Testis (tissue), 3 donors: ENCODE measurements around the gene TRAPPC12. TPM values are rescaled to one million over a fixed set of nuclear protein-coding genes. Genes with fewer than 3 reads are reported as not detected.

ENCODE experiments used
- DNase-seq: peaks from one replicate; pipeline ENCODE4 v3.0.0-alpha.2; 2019
- H3K27ac ChIP-seq, 2 donors: fragments of 200-600 bp; sonication (generic); one replicate each; pipeline ENCODE4 v1.5.1; 2019
- H3K27me3 ChIP-seq: fragments of 200-600 bp; sonication (generic); one replicate; pipeline ENCODE4 v1.5.1; 2019
- H3K36me3 ChIP-seq: fragments of 200-600 bp; sonication (generic); one replicate; pipeline ENCODE4 v1.5.1; 2017; ENCODE audit warnings: low read depth; ENCODE audit errors: missing control alignments
- H3K4me1 ChIP-seq: fragments of 200-600 bp; sonication (generic); one replicate; pipeline ENCODE4 v1.5.1; 2019
- H3K4me3 ChIP-seq, 2 donors: fragments of 200-600 bp; sonication (generic); one replicate each; pipeline ENCODE4 v1.5.1; 2017 to 2019
- H3K9me3 ChIP-seq: fragments of 200-600 bp; sonication (generic); one replicate; pipeline ENCODE4 v1.5.1; 2017
- POLR2A ChIP-seq: fragments of 450-650 bp; IDR thresholded peaks from one replicate; pipeline ENCODE4 v1.6.1; 2017; ENCODE audit warnings: antibody characterized with exemption, mild to moderate bottlenecking, moderate library complexity
- WGBS, 2 donors: methylation state at CpG; one replicate each; pipeline ENCODE4 v1.1.5; 2018; 5-methylcytosine and 5-hydroxymethylcytosine counted together
- intact Hi-C: fragments of 100-400 bp; cut with DNase I; formaldehyde crosslinking; loops from one replicate; pipeline ENCODE4 v1.15.1; 2023; ENCODE audit warnings: low total_unique reads
- polyA plus RNA-seq: library from polyadenylated mRNA; stranded (reverse); fragments of 350-450 nt; fragmentation: Illumina TruSeq; extraction: RNeasy Lipid Tissue Mini Kit (QIAGEN cat#74804); gene quantifications from one replicate; pipeline ENCODE4 v1.2.3, GENCODE V29; 2014; ENCODE audit warnings: low read depth, low replicate concordance; ENCODE audit not compliant: insufficient read depth
- total RNA-seq, 2 donors: library from RNA; depleted of rRNA; stranded (reverse); fragments of >200 nt; gene quantifications; one replicate each; pipeline ENCODE4 v1.2.3, GENCODE V29; 2016
- TF ChIP-seq, protein P1 (sequence below), 3 experiments: fragments of 450-650 bp in 2 of 3; fragments of 200-600 bp in 1 of 3; sonication (generic) in 1 of 3; IDR thresholded peaks; one replicate each; pipeline ENCODE4 v1.5.1; 2016 to 2019; ENCODE audit warnings: antibody characterized with exemption in 3 of 3, mild to moderate bottlenecking in 2 of 3, moderate library complexity in 1 of 3

The TRAPPC12 gene
- total and polyA plus RNA-seq, 3 donors from 2014 or later: 172 to 406 (median 236) TPM

DNA sequence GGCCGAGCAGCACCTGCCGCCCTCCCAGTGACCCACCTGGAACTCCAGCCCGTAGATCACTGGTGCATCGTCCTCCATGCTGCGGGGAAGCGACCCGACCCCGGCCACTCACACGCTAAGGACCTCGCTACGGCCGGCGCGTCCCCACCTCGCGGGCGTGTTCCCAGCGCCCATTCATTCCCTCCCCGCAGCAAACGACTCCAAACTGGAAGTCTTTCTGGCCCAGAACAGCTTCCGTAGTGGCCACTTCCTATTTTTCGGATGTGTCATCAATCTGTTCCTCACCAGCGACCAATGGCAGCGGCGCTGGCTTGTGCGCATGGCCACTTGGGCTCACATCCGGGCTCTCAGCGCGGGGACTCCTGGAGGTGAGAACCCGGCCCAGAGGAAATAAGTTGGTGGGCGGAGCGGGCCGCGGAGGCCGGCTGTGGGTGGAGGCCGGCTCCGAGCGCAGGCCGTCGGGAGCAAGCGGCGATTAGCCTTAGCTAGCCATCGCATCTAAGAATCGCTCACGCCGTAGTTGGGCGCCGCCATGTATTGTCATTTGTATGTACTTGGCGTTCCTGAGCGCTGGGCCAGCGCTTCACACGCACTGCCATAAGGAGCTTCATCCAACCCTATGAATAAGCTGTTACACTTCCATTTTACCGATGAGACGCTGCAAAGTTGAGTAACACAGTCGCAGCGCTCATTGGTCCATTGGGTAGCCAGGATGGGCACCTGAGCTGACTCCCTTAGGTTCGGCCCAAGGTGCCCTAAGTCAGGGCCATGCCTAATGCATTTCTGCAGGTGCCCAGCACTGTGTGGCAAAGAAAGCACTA is 1.7 kb upstream of the TRAPPC12 start, which contains the start of gene EIPR1:
TSS of gene EIPR1 (minus strand) at position 207 of the 821 bp plus-strand sequence. CDS start at position 78, 129 bp downstream.
- peaks cover 11% of the 10 kb centered on the region for H3K4me1 ChIP-seq
- peak within 1 kb of the TSS; percentile 24 to 90 for H3K27ac ChIP-seq
- no peaks in the 10 kb centered on the region for H3K9me3 ChIP-seq
- TF ChIP-seq, protein P1, sequence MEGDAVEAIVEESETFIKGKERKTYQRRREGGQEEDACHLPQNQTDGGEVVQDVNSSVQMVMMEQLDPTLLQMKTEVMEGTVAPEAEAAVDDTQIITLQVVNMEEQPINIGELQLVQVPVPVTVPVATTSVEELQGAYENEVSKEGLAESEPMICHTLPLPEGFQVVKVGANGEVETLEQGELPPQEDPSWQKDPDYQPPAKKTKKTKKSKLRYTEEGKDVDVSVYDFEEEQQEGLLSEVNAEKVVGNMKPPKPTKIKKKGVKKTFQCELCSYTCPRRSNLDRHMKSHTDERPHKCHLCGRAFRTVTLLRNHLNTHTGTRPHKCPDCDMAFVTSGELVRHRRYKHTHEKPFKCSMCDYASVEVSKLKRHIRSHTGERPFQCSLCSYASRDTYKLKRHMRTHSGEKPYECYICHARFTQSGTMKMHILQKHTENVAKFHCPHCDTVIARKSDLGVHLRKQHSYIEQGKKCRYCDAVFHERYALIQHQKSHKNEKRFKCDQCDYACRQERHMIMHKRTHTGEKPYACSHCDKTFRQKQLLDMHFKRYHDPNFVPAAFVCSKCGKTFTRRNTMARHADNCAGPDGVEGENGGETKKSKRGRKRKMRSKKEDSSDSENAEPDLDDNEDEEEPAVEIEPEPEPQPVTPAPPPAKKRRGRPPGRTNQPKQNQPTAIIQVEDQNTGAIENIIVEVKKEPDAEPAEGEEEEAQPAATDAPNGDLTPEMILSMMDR (IDR thresholded peaks at IDR 0.05): peak in 2 of 3 experiments; percentile 5 to 31
- TF ChIP-seq POLR2A: no peak
- DNase-seq: peak; percentile 99
- H3K4me3 ChIP-seq: peak within 1 kb of the TSS; percentile 75 to 90
- no peaks in the 10 kb centered on the region for H3K27me3 ChIP-seq
- intact Hi-C loops: no loop called here
- 1 to 2% methylated on average over 21 to 57 of the region's 57 CpGs for WGBS, 2 donors
- no peaks in the 10 kb centered on the region for H3K36me3 ChIP-seq

DNA sequence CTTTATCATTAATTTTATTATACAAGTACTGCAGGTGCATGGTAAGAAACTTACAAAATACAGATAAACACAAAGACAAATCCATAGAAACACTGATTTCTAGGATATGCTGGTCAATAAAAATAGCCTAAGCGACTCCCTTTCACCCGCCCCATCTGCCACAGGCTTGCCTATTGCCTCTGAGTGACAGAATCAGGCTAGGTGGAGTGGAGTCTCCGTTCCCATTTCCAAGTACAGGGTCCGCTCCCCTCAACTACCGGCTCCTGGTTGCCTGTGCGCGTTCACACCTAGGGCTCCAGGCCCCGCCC is 201 bp upstream of the TRAPPC12 start:
- Histone ChIP-seq H3K9me3 (no peaks in the 10 kb centered on the region), H3K4me1 (peaks cover 11% of the 10 kb centered on the region), H3K27ac (peak overlapping the region; percentile 81 to 85), H3K36me3 (no peaks in the 10 kb centered on the region), H3K4me3 (peak overlapping the region; percentile 81 to 90), H3K27me3 (no peaks in the 10 kb centered on the region)
- DNase-seq: no peak
- TF ChIP-seq, protein P1 (IDR thresholded peaks at IDR 0.05): no peak
- TF ChIP-seq POLR2A: no peak
- WGBS, 2 donors: 4 to 10% methylated on average over 6 to 8 of the region's 8 CpGs
- intact Hi-C loops: no loop called here

GRCh38 chr2:3386448-3386958 is 7.0 kb downstream of the TRAPPC12 start:
- H3K4me1 ChIP-seq: no peaks in the 10 kb centered on the region
- intact Hi-C loops: no loop called here
- TF ChIP-seq, protein P1 (IDR thresholded peaks at IDR 0.05): no peak
- TF ChIP-seq POLR2A: no peak
- no peak overlapping the region for H3K27ac ChIP-seq
- no peaks in the 10 kb centered on the region for H3K27me3 ChIP-seq
- no peak for DNase-seq
- 83 to 84% methylated on average over 10 of the region's 10 CpGs for WGBS, 2 donors
- H3K36me3 ChIP-seq: no peaks in the 10 kb centered on the region
- H3K4me3 ChIP-seq: no peak overlapping the region
- no peaks in the 10 kb centered on the region for H3K9me3 ChIP-seq

- no peak overlapping the region for H3K27ac ChIP-seq
- 70 to 79% methylated on average over 5 of the region's 5 CpGs for WGBS, 2 donors
- no peaks in the 10 kb centered on the region for H3K27me3 ChIP-seq
Measured at GRCh38 chr2:3387011-3387410, 7.5 kb downstream of the TRAPPC12 start.

More at GRCh38 chr2:3387011-3387410, 7.5 kb downstream of the TRAPPC12 start:
- Histone ChIP-seq H3K4me1 (no peaks in the 10 kb centered on the region), H3K4me3 (no peak overlapping the region), H3K9me3 (no peaks in the 10 kb centered on the region), H3K36me3 (no peaks in the 10 kb centered on the region)
- no peak for DNase-seq
- intact Hi-C loops: no loop called here
- TF ChIP-seq POLR2A: no peak
- TF ChIP-seq, protein P1 (IDR thresholded peaks at IDR 0.05): no peak
